HepG2 (cell line): ENCODE results near the gene ABCC1. TPM values are rescaled to one million over a fixed set of nuclear protein-coding genes. Genes with fewer than 3 reads are reported as not detected.
A peak's percentile ranks its signal among the peaks of the same experiment; 100 is the strongest.

Experiments
- ATAC-seq: fragments of 200-7000 bp; cut with Tn5 transposase; 3 replicates; pipeline ENCODE4 v1.9.1; 2020; ENCODE audit warnings: mild to moderate bottlenecking, moderate library complexity
- BruUV-seq: library from RNA; stranded (reverse); fragments of 400-500 nt; replicated peaks from 2 replicates; lab custom pipeline; 2021; lab: Mats Ljungman, UMichigan
- CTCF ChIA-PET: fragments of 300-600 bp; formaldehyde crosslinking; extraction: SDS; loops from one replicate; lab custom pipeline; 2021; ENCODE audit warnings: low total read pairs, inconsistent platforms, low intra/inter-chr PET ratio; lab: Yijun Ruan, JAX
- POLR2A ChIA-PET: fragments of 350-600 bp; sonication (Branson Sonifier 250); formaldehyde crosslinking; loops from one replicate; lab custom pipeline; 2020; ENCODE audit warnings: antibody characterized with exemption, inconsistent platforms; lab: Yijun Ruan, JAX
- DNase-seq: peaks from one replicate; pipeline ENCODE4 v3.0.0-alpha.2; 2015; ENCODE audit warnings: low spot score
- FAIRE-seq: peaks from 3 replicates; lab custom pipeline; 2011; peaks lifted over from hg19 to GRCh38; lab: Jason Lieb, UNC
- H2AFZ ChIP-seq: one replicate; pipeline ENCODE4 v1.6.1; 2011; ENCODE audit warnings: low read length, inconsistent platforms
- H3K27ac ChIP-seq: fragments of 300-600 bp; 3 replicates; pipeline ENCODE4 v1.8.0; 2011; ENCODE audit warnings: mixed run types, mild to moderate bottlenecking, mixed read lengths, low read length, inconsistent platforms; ENCODE audit not compliant: insufficient read depth; ENCODE audit errors: extremely low read length
- H3K27me3 ChIP-seq, 2 experiments: fragments of 200-600 bp in 1 of 2; 2 replicates in 1 of 2; 3 replicates in 1 of 2; pipeline versions ENCODE4 v1.6.0 to v1.8.0; 2011; ENCODE audit warnings: low read length in 2 of 2, mild to moderate bottlenecking in 2 of 2, moderate library complexity in 2 of 2, inconsistent platforms in 1 of 2; ENCODE audit not compliant: insufficient read depth in 2 of 2, control insufficient read depth in 1 of 2
- H3K36me3 ChIP-seq, 2 experiments: fragments of 200-600 bp in 1 of 2; replicated peaks in 1 of 2; 2 replicates in 1 of 2; 3 replicates in 1 of 2; pipeline versions ENCODE4 v1.5.1 to v1.8.0; 2011; ENCODE audit warnings: low read length in 2 of 2, inconsistent platforms in 1 of 2; ENCODE audit not compliant: insufficient read depth in 2 of 2, control insufficient read depth in 1 of 2
- H3K4me1 ChIP-seq: 2 replicates; pipeline ENCODE4 v1.5.1; 2012; ENCODE audit warnings: low read length, inconsistent platforms; ENCODE audit not compliant: insufficient read depth
- H3K4me2 ChIP-seq: 2 replicates; pipeline ENCODE4 v1.6.0; 2011; ENCODE audit warnings: low read depth, low read length, inconsistent platforms
- H3K4me3 ChIP-seq, 3 experiments: fragments of 200-600 bp in 1 of 3; sonication (generic), shearing (Covaris generic) in 1 of 3; replicated peaks in 1 of 3; 2 replicates each; pipeline ENCODE4 v1.5.1; 2011 to 2016; ENCODE audit warnings: low read length in 3 of 3, inconsistent platforms in 2 of 3, low read depth in 2 of 3, mild to moderate bottlenecking in 2 of 3, control low read depth in 1 of 3, mixed read lengths in 1 of 3; ENCODE audit not compliant: insufficient read depth in 1 of 3
- H3K79me2 ChIP-seq: one replicate; pipeline ENCODE4 v1.6.1; 2011; ENCODE audit warnings: low read length, inconsistent platforms; ENCODE audit not compliant: insufficient read depth
- H3K9ac ChIP-seq: 2 replicates; pipeline ENCODE4 v1.6.0; 2011; ENCODE audit warnings: mild to moderate bottlenecking, low read depth, low read length, inconsistent platforms; ENCODE audit not compliant: insufficient read depth
- H3K9me3 ChIP-seq: 2 replicates; pipeline ENCODE4 v1.5.1; 2012; ENCODE audit warnings: mild to moderate bottlenecking, low read length
- H4K20me1 ChIP-seq: 2 replicates; pipeline ENCODE4 v1.6.0; 2011; ENCODE audit warnings: inconsistent platforms, mild to moderate bottlenecking, low read length, moderate library complexity; ENCODE audit not compliant: insufficient read depth
- AGO1 ChIP-seq: fragments of 200-400 bp; formaldehyde crosslinking; IDR thresholded peaks from 2 replicates; pipeline ENCODE4 v1.6.1; 2017; ENCODE audit warnings: mild to moderate bottlenecking, low read depth, low read length, moderate library complexity; ENCODE audit not compliant: poor library complexity, severe bottlenecking
- ATF5 ChIP-seq: sonication (generic); formaldehyde crosslinking; IDR thresholded peaks from 2 replicates; pipeline ENCODE4 v1.4.0; 2020; ENCODE audit warnings: mild to moderate bottlenecking, low read depth, missing genetic modification reagents
- DRAP1 ChIP-seq: IDR thresholded peaks from 2 replicates; pipeline ENCODE4 v1.6.1; 2016; ENCODE audit warnings: missing genetic modification reagents, missing compliant biosample characterization
- E2F1 ChIP-seq: sonication (generic); formaldehyde crosslinking; IDR thresholded peaks from 2 replicates; pipeline ENCODE4 v1.5.0; 2020; ENCODE audit warnings: missing genetic modification reagents
- GABPA ChIP-seq, 2 experiments: IDR thresholded peaks; 2 replicates each; pipeline ENCODE4 v1.6.1; 2011 to 2016; ENCODE audit warnings: low read depth in 2 of 2, low read length in 1 of 2, missing biosample characterization in 1 of 2, missing genetic modification characterization in 1 of 2
- NFIB ChIP-seq: sonication (generic); formaldehyde crosslinking; IDR thresholded peaks from 2 replicates; pipeline ENCODE4 v1.9.0; 2021; ENCODE audit warnings: missing genetic modification reagents, mild to moderate bottlenecking, borderline replicate concordance
- RBAK ChIP-seq: sonication (generic); formaldehyde crosslinking; IDR thresholded peaks from 2 replicates; pipeline ENCODE4 v1.5.1; 2020; ENCODE audit warnings: mild to moderate bottlenecking, missing genetic modification reagents
- ZNF143 ChIP-seq: sonication (generic); formaldehyde crosslinking; IDR thresholded peaks from 2 replicates; pipeline ENCODE4 v1.4.0; 2020; ENCODE audit warnings: missing genetic modification reagents
- ZNF263 ChIP-seq: sonication (generic); formaldehyde crosslinking; IDR thresholded peaks from 2 replicates; pipeline ENCODE4 v1.4.0; 2020; ENCODE audit warnings: missing genetic modification reagents
- ZNF7 ChIP-seq: IDR thresholded peaks from 2 replicates; pipeline ENCODE4 v1.6.1; 2016; ENCODE audit warnings: missing biosample characterization, missing genetic modification reagents
- ZNF83 ChIP-seq: sonication (generic); formaldehyde crosslinking; IDR thresholded peaks from 2 replicates; pipeline ENCODE4 v1.4.0; 2020; ENCODE audit warnings: missing genetic modification reagents, mild to moderate bottlenecking, borderline replicate concordance
- WGBS: methylation state at CpG from one replicate; pipeline ENCODE4 v1.1.6; 2017; ENCODE audit warnings: low lambda C conversion rate; 5-methylcytosine and 5-hydroxymethylcytosine counted together
- in situ Hi-C: cut with HindIII; loops from 2 replicates; pipeline ENCODE4 v1.10.0; 2017; ENCODE audit warnings: low pct_unique_long_range_greater_than_20kb; ENCODE audit not compliant: extremely low pct_ligation_motif_present
- intact Hi-C: fragments of 100-400 bp; cut with micrococcal nuclease; formaldehyde crosslinking; loops from one replicate; pipeline ENCODE4 v1.10.0; 2022; ENCODE audit not compliant: unreplicated experiment
- polyA plus RNA-seq, 8 experiments: library from polyadenylated mRNA; depleted of rRNA in 3 of 8; stranded (reverse) in 7 of 8; unstranded in 1 of 8; fragments of >200 nt; fragmentation: Illumina TruSeq in 4 of 8; extraction: Trizol in 4 of 8; gene quantifications; 2 replicates each; pipeline versions ENCODE4 v1.2.1 to v1.2.3, GENCODE V29; 2011 to 2016; ENCODE audit warnings: low read depth in 4 of 8, missing spikeins in 1 of 8, mixed read lengths in 1 of 8; ENCODE audit not compliant: insufficient read depth in 1 of 8
- total RNA-seq, 5 experiments: library from RNA; depleted of rRNA; stranded (reverse); fragments of >200 nt; fragmentation: Illumina TruSeq; extraction: Trizol; gene quantifications; 2 replicates each; pipeline ENCODE4 v1.2.3, GENCODE V29; 2016; ENCODE audit warnings: low read depth in 1 of 5

Gene ABCC1
- total and polyA plus RNA-seq, 2 of the 13 experiments (the other 11 are each of a cell fraction or from before 2014, with no cell fraction given), result 13.0 to 30.6 TPM

GRCh38 chr16:16003719-16004313 is 54.4 kb downstream of the ABCC1 start:
- in situ Hi-C loops (no loop called here), intact Hi-C loops (no loop called here)
- 0% methylated on average over 1 of the region's 1 CpG for WGBS
- DNase-seq (no peak), FAIRE-seq (no peak), ATAC-seq (no peak)
- POLR2A ChIA-PET, result no interaction called here
- no TSS peak for BruUV-seq
- Histone ChIP-seq H4K20me1 (peaks cover 8% of the 10 kb centered on the region; the same call in 1 of the 2 replicates), H2AFZ (no peak overlapping the region), H3K9ac (no peak overlapping the region), H3K79me2 (peaks cover 11% of the 10 kb centered on the region), H3K4me3 (no peak overlapping the region), H3K4me1 (peaks cover 7% of the 10 kb centered on the region; the same call in 1 of the 2 replicates), H3K4me2 (no peak overlapping the region), H3K36me3 (peaks cover 6 to 9% of the 10 kb centered on the region in 2 experiments; a peak in 4 of 5 replicates), H3K27ac (no peak overlapping the region), H3K9me3 (no peaks in the 10 kb centered on the region), H3K27me3 (no peaks in the 10 kb centered on the region)
- TF ChIP-seq ZNF7 (CRISPR knock-in tag) (no peak), DRAP1 (CRISPR knock-in tag) (no peak), ZNF143 (CRISPR knock-in tag) (no peak), RBAK (no peak), ZNF263 (CRISPR knock-in tag) (peak; percentile 91), NFIB (CRISPR knock-in tag) (no peak)
- CTCF ChIA-PET, result no interaction called here

- H4K20me1 ChIP-seq, result peaks cover 7% of the 10 kb centered on the region; the same call in 1 of the 2 replicates
- H3K36me3 ChIP-seq, result peaks cover 11 to 12% of the 10 kb centered on the region in 2 experiments; a peak in 4 of 5 replicates
- no peak overlapping the region for H3K9ac ChIP-seq
- TF ChIP-seq ATF5 (CRISPR knock-in tag) (no peak), E2F1 (no peak), GABPA (IDR thresholded peaks at IDR 0.05; ENCODE audit: low read depth, low read length) (no peak), GABPA (CRISPR knock-in tag; IDR thresholded peaks at IDR 0.05; ENCODE audit: low read depth) (no peak), AGO1 (no peak), ZNF83 (CRISPR knock-in tag) (no peak)
- H3K27ac ChIP-seq, result no peak overlapping the region
- 68% methylated on average over 5 of the region's 5 CpGs for WGBS
- ChIA-PET CTCF (no interaction called here), POLR2A (no interaction called here)
- H3K4me1 ChIP-seq, result 0 out of 2 replicates have a peak, but pooled peaks cover 7% of the 10 kb centered on the region
- H3K79me2 ChIP-seq, result peaks cover 11% of the 10 kb centered on the region
- in situ Hi-C loops, result no loop called here
- FAIRE-seq, result peak; percentile 18
- no peak overlapping the region for H3K4me3 ChIP-seq
- no peak overlapping the region for H3K4me2 ChIP-seq
- H3K27me3 ChIP-seq, result no peaks in the 10 kb centered on the region
- BruUV-seq, result no TSS peak
- DNase-seq, result no peak
- no peak; the same call in 2 of the 3 replicates for ATAC-seq
- intact Hi-C loops, result no loop called here
- H2AFZ ChIP-seq, result no peak overlapping the region
- H3K9me3 ChIP-seq, result no peaks in the 10 kb centered on the region
Observed at GRCh38 chr16:16004314-16004749, 54.9 kb downstream of the ABCC1 start.
